HL-60 (cell line): ENCODE results near the gene IRAK4.

Source experiments
- DNase-seq, 2 experiments: peaks; one replicate each; pipeline ENCODE4 v3.0.0-alpha.2; 2010 to 2020; ENCODE audit warnings: low read depth in 1 of 2, low spot score in 1 of 2
- H3K27ac ChIP-seq: fragments of 250-450 bp; sonication (Bioruptor Pico); replicated peaks from 2 replicates; pipeline ENCODE4 v1.5.1; 2020; ENCODE audit warnings: mild to moderate bottlenecking, moderate library complexity
- H3K27me3 ChIP-seq: fragments of 250-450 bp; sonication (Bioruptor Pico); 2 replicates; pipeline ENCODE4 v1.5.1; 2021; ENCODE audit warnings: mild to moderate bottlenecking, moderate library complexity; ENCODE audit not compliant: insufficient read depth, poor library complexity, severe bottlenecking
- H3K4me3 ChIP-seq: replicated peaks from 2 replicates; pipeline ENCODE4 v1.5.1; 2011; ENCODE audit warnings: mild to moderate bottlenecking, control low read depth, low read length; ENCODE audit not compliant: insufficient read depth
- CTCF ChIP-seq: IDR thresholded peaks from one replicate; pipeline ENCODE4 v1.5.1; 2011; ENCODE audit warnings: low read length, control low read depth, inconsistent platforms; ENCODE audit not compliant: insufficient read depth
- GABPA ChIP-seq: IDR thresholded peaks from 2 replicates; pipeline ENCODE4 v1.6.1; 2012; ENCODE audit warnings: low read depth
- POLR2AphosphoS5 ChIP-seq: IDR thresholded peaks from 2 replicates; pipeline ENCODE4 v1.6.1; 2012; ENCODE audit warnings: low read depth
- REST ChIP-seq: IDR thresholded peaks from 2 replicates; pipeline ENCODE4 v1.6.1; 2012; ENCODE audit warnings: low read depth; ENCODE audit not compliant: insufficient replicate concordance
- SPI1 ChIP-seq: IDR thresholded peaks from 2 replicates; pipeline ENCODE4 v1.6.1; 2012; ENCODE audit warnings: low read depth, mild to moderate bottlenecking, borderline replicate concordance

IRAK4 gene

GRCh38 chr12:43805860-43806736 is 47.3 kb downstream of the IRAK4 start, which contains the start of gene TWF1:
Gene TWF1 (minus strand): TSS chr12:43806317. CDS start chr12:43806245, 72 bp downstream.
- Histone ChIP-seq H3K4me3 (peak within 1 kb of the TSS; percentile 93), H3K27ac (peak within 1 kb of the TSS; percentile 94), H3K27me3 (no peaks in the 10 kb centered on the region)
- no peak for TF ChIP-seq CTCF
- peak; percentile 92 for TF ChIP-seq SPI1
- peak; percentile 61 for TF ChIP-seq REST
- peak; percentile 86; the same call in 1 of the 2 replicates for TF ChIP-seq POLR2AphosphoS5
- no peak for TF ChIP-seq GABPA
- DNase-seq, result peak; percentile 32 to 84

GRCh38 chr12:43806737-43807072 is 48.0 kb downstream of the IRAK4 start:
- peak overlapping the region; percentile 94 for H3K27ac ChIP-seq
- TF ChIP-seq SPI1, result no peak
- TF ChIP-seq REST, result no peak
- no peak for TF ChIP-seq CTCF
- TF ChIP-seq POLR2AphosphoS5, result no peak
- no peak for TF ChIP-seq GABPA
- peak overlapping the region; percentile 93 for H3K4me3 ChIP-seq
- H3K27me3 ChIP-seq, result no peaks in the 10 kb centered on the region
- no peak for DNase-seq

GRCh38 chr12:43807386-43807785 is 48.6 kb downstream of the IRAK4 start:
- DNase-seq, result peak; percentile 8 to 24
- no peaks in the 10 kb centered on the region for H3K27me3 ChIP-seq
- peak overlapping the region; percentile 94 for H3K27ac ChIP-seq
- no peak overlapping the region for H3K4me3 ChIP-seq
- TF ChIP-seq GABPA (no peak), REST (no peak), CTCF (no peak), SPI1 (no peak), POLR2AphosphoS5 (no peak)
